PC-3 (cell line): ENCODE results near the gene PDRG1.

Source experiments
- EZH2 ChIP-seq: fragments of 300-600 bp; sonication (generic); IDR thresholded peaks from one replicate; pipeline ENCODE4 v1.6.1; 2017; ENCODE audit warnings: antibody characterized with exemption, mild to moderate bottlenecking, low read length; ENCODE audit not compliant: unreplicated experiment
- EZH2phosphoT487 ChIP-seq: fragments of 300-600 bp; sonication (generic); IDR thresholded peaks from 2 replicates; pipeline ENCODE4 v1.6.1; 2018; ENCODE audit warnings: mild to moderate bottlenecking, antibody characterized with exemption, low read length, borderline replicate concordance
- TF ChIP-seq, protein P1 (sequence below): fragments of 300-600 bp; sonication (generic); conservative IDR thresholded peaks from 2 replicates; pipeline ENCODE4 v1.5.1; 2017; ENCODE audit warnings: antibody characterized with exemption, low read depth, mild to moderate bottlenecking, low read length

DNA sequence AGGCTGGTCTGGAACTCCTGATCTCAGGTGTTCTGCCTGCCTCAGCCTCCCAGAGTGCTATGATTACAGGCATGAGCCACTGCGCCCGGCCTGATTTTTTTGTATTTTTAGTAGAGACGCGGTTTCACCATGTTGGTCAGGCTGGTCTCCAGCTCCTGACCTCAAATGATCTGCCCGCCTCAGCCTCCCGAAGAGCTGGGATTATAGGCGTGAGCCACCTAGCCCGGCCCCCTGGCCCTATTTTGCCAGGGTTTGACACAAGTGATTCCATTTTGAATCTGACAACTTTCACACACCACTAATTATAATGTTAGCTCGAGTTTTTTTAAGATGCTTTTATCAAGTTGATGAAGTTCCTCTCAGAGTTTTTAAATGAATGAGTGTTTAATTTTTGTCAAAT lies 55.8 kb downstream of the PDRG1 start:
- TF ChIP-seq, protein P1, sequence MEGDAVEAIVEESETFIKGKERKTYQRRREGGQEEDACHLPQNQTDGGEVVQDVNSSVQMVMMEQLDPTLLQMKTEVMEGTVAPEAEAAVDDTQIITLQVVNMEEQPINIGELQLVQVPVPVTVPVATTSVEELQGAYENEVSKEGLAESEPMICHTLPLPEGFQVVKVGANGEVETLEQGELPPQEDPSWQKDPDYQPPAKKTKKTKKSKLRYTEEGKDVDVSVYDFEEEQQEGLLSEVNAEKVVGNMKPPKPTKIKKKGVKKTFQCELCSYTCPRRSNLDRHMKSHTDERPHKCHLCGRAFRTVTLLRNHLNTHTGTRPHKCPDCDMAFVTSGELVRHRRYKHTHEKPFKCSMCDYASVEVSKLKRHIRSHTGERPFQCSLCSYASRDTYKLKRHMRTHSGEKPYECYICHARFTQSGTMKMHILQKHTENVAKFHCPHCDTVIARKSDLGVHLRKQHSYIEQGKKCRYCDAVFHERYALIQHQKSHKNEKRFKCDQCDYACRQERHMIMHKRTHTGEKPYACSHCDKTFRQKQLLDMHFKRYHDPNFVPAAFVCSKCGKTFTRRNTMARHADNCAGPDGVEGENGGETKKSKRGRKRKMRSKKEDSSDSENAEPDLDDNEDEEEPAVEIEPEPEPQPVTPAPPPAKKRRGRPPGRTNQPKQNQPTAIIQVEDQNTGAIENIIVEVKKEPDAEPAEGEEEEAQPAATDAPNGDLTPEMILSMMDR, result no peak
- TF ChIP-seq EZH2 (no peak), EZH2phosphoT487 (no peak)
